HL-60 (cell line): ENCODE results near the gene SOX14.

Experiments
- GABPA ChIP-seq: IDR thresholded peaks from 2 replicates; pipeline ENCODE4 v1.6.1; 2012; ENCODE audit warnings: low read depth
- POLR2AphosphoS5 ChIP-seq: IDR thresholded peaks from 2 replicates; pipeline ENCODE4 v1.6.1; 2012; ENCODE audit warnings: low read depth
- REST ChIP-seq: IDR thresholded peaks from 2 replicates; pipeline ENCODE4 v1.6.1; 2012; ENCODE audit warnings: low read depth; ENCODE audit not compliant: insufficient replicate concordance
- SPI1 ChIP-seq: IDR thresholded peaks from 2 replicates; pipeline ENCODE4 v1.6.1; 2012; ENCODE audit warnings: low read depth, mild to moderate bottlenecking, borderline replicate concordance
- TF ChIP-seq, protein P1 (sequence below): IDR thresholded peaks from one replicate; pipeline ENCODE4 v1.5.1; 2011; ENCODE audit warnings: low read length, control low read depth, inconsistent platforms; ENCODE audit not compliant: insufficient read depth

- TF ChIP-seq, protein P1, sequence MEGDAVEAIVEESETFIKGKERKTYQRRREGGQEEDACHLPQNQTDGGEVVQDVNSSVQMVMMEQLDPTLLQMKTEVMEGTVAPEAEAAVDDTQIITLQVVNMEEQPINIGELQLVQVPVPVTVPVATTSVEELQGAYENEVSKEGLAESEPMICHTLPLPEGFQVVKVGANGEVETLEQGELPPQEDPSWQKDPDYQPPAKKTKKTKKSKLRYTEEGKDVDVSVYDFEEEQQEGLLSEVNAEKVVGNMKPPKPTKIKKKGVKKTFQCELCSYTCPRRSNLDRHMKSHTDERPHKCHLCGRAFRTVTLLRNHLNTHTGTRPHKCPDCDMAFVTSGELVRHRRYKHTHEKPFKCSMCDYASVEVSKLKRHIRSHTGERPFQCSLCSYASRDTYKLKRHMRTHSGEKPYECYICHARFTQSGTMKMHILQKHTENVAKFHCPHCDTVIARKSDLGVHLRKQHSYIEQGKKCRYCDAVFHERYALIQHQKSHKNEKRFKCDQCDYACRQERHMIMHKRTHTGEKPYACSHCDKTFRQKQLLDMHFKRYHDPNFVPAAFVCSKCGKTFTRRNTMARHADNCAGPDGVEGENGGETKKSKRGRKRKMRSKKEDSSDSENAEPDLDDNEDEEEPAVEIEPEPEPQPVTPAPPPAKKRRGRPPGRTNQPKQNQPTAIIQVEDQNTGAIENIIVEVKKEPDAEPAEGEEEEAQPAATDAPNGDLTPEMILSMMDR: no peak
- TF ChIP-seq REST (no peak), POLR2AphosphoS5 (no peak), GABPA (no peak), SPI1 (no peak)
Observed at GRCh38 chr3:137815251-137815650, 51.1 kb downstream of the SOX14 start.
